Measurements from ENCODE around the gene RXFP3.
"Not testable (repeated sequence)": the region's sequence is repeated elsewhere in the genome, so short reads cannot be mapped to it uniquely, and the experiment has no call there.

The RXFP3 gene

GRCh38 chr5:33936381-33937016, at the start of gene RXFP3:
Gene RXFP3, plus strand, starts transcription at chr5:33936386. Its CDS starts 355 bp downstream, at chr5:33936741.
- DNase-seq (ENCODE audit: low read depth in 2 of 3, low spot score in 1 of 3): no peak

- no peak for DNase-seq (ENCODE audit: low read depth in 2 of 3, low spot score in 1 of 3)
These were observed 48.9 kb upstream of the RXFP3 start for GRCh38 chr5:33887268-33887667.

GRCh38 chr5:33888587-33888986, 47.6 kb upstream of the RXFP3 start:
- DNase-seq (ENCODE audit: low read depth in 2 of 3, low spot score in 1 of 3): no peak

GRCh38 chr5:33890131-33891032, 45.8 kb upstream of the RXFP3 start:
- DNase-seq (ENCODE audit: low read depth in 2 of 3, low spot score in 1 of 3): no peak

GRCh38 chr5:33891446-33891787, 44.8 kb upstream of the RXFP3 start:
- no peak for DNase-seq (ENCODE audit: low read depth in 2 of 3, low spot score in 1 of 3)

GRCh38 chr5:33891788-33892619, 44.2 kb upstream of the RXFP3 start, which contains the start of gene ADAMTS12:
Gene ADAMTS12, minus strand, starts transcription at chr5:33891990. Its CDS starts 134 bp downstream, at chr5:33891856.
- no peak for DNase-seq (ENCODE audit: low read depth in 2 of 3, low spot score in 1 of 3)

- no peak for DNase-seq (ENCODE audit: low read depth in 2 of 3, low spot score in 1 of 3)
These were observed 43.5 kb upstream of the RXFP3 start for GRCh38 chr5:33892620-33893137.

- DNase-seq (ENCODE audit: low read depth in 2 of 3, low spot score in 1 of 3): no peak
These were observed 41.6 kb upstream of the RXFP3 start for GRCh38 chr5:33894566-33894965.

- no peak for DNase-seq (ENCODE audit: low read depth in 2 of 3, low spot score in 1 of 3)
These were observed 35.0 kb upstream of the RXFP3 start for GRCh38 chr5:33901156-33901555.

- no peak for DNase-seq (ENCODE audit: low read depth in 2 of 3, low spot score in 1 of 3)
These were observed 33.1 kb upstream of the RXFP3 start for GRCh38 chr5:33903118-33903517.

GRCh38 chr5:33905381-33905780, 30.8 kb upstream of the RXFP3 start:
- DNase-seq (ENCODE audit: low read depth in 2 of 3, low spot score in 1 of 3): no peak

GRCh38 chr5:33906248-33906647, 29.9 kb upstream of the RXFP3 start:
- not testable (repeated sequence) for DNase-seq (ENCODE audit: low read depth in 2 of 3, low spot score in 1 of 3)

GRCh38 chr5:33914844-33915243, 21.3 kb upstream of the RXFP3 start:
- not testable (repeated sequence) for DNase-seq (ENCODE audit: low read depth in 2 of 3, low spot score in 1 of 3)

GRCh38 chr5:33921002-33921401, 15.2 kb upstream of the RXFP3 start:
- DNase-seq (ENCODE audit: low read depth in 2 of 3, low spot score in 1 of 3): no peak

GRCh38 chr5:33925278-33925677, 10.9 kb upstream of the RXFP3 start:
- no peak for DNase-seq (ENCODE audit: low read depth in 2 of 3, low spot score in 1 of 3)

GRCh38 chr5:33927685-33928084, 8.5 kb upstream of the RXFP3 start:
- DNase-seq (ENCODE audit: low read depth in 2 of 3, low spot score in 1 of 3): no peak

GRCh38 chr5:33928283-33928682, 7.9 kb upstream of the RXFP3 start:
- DNase-seq (ENCODE audit: low read depth in 2 of 3, low spot score in 1 of 3): no peak

- DNase-seq (ENCODE audit: low read depth in 2 of 3, low spot score in 1 of 3): no peak
These were observed 6.1 kb upstream of the RXFP3 start for GRCh38 chr5:33929925-33930690.

- DNase-seq (ENCODE audit: low read depth in 2 of 3, low spot score in 1 of 3): no peak
These were observed 5.0 kb upstream of the RXFP3 start for GRCh38 chr5:33931136-33931535.

- DNase-seq (ENCODE audit: low read depth in 2 of 3, low spot score in 1 of 3): no peak
These were observed 2.4 kb upstream of the RXFP3 start for GRCh38 chr5:33933723-33934169.
